OCI-LY7 (cell line): Measurements from ENCODE around the gene NEURL2.

ENCODE experiments used
- EZH2phosphoT487 ChIP-seq: fragments of 200-600 bp; sonication (generic); IDR thresholded peaks from 2 replicates; pipeline ENCODE4 v1.6.1; 2018; ENCODE audit warnings: low read depth, borderline replicate concordance, mild to moderate bottlenecking, mixed run types, antibody characterized with exemption, low read length, moderate library complexity, mixed read lengths
- TF ChIP-seq, protein P1 (sequence below): fragments of 200-600 bp; sonication (generic); conservative IDR thresholded peaks from 2 replicates; pipeline ENCODE4 v1.5.1; 2014; ENCODE audit warnings: mild to moderate bottlenecking, antibody characterized with exemption, low read length, moderate library complexity, mixed read lengths

DNA sequence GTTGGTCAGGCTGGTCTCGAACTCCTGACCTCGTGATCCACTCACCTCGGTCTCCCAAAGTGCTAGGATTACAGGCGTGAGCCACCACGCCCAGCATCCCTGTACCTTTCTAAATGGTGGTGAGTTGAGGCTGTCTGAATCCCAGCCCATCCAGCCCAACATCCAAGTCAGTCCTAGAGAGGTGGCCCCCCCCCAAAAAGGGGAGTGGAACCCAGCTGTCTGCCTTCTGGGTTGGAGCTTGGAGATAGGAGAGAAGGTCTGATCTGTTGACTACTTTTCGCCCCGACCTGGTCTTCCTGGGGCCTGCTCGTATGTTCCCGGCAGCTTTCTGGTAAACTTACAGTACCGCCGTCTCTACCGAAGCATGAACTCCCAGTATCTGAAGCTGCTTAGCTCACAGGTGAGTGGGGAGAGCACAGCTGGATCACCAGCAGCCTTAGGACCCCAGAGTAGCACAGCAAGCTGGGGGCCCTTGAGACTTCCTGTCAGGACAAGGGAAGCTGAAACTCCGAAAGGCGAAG is 5.7 kb upstream of the NEURL2 start:
- TF ChIP-seq, protein P1, sequence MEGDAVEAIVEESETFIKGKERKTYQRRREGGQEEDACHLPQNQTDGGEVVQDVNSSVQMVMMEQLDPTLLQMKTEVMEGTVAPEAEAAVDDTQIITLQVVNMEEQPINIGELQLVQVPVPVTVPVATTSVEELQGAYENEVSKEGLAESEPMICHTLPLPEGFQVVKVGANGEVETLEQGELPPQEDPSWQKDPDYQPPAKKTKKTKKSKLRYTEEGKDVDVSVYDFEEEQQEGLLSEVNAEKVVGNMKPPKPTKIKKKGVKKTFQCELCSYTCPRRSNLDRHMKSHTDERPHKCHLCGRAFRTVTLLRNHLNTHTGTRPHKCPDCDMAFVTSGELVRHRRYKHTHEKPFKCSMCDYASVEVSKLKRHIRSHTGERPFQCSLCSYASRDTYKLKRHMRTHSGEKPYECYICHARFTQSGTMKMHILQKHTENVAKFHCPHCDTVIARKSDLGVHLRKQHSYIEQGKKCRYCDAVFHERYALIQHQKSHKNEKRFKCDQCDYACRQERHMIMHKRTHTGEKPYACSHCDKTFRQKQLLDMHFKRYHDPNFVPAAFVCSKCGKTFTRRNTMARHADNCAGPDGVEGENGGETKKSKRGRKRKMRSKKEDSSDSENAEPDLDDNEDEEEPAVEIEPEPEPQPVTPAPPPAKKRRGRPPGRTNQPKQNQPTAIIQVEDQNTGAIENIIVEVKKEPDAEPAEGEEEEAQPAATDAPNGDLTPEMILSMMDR, result no peak
- no peak for TF ChIP-seq EZH2phosphoT487
